Measurements from ENCODE around the gene SRRM1. TPM values are rescaled to one million over a fixed set of nuclear protein-coding genes. Genes with fewer than 3 reads are reported as not detected.
A peak's percentile ranks its signal among the peaks of the same experiment; 100 is the strongest.
"Not testable (repeated sequence)": the region's sequence is repeated elsewhere in the genome, so short reads cannot be mapped to it uniquely, and the experiment has no call there.

SRRM1 gene
- total RNA-seq, 1 donor = 62.2 TPM

GRCh38 chr1:24692351-24692980, 49.4 kb downstream of the SRRM1 start:
- no peak for DNase-seq (ENCODE audit: low read depth)
- no peak overlapping the region for H3K4me3 ChIP-seq (ENCODE audit: low read depth, low read length)
- no peak for TF ChIP-seq CTCF (IDR thresholded peaks at IDR 0.05; ENCODE audit: insufficient read depth, low read depth, low read length)

- no peak overlapping the region for H3K4me3 ChIP-seq (ENCODE audit: low read depth, low read length)
- DNase-seq (ENCODE audit: low read depth) = no peak
- TF ChIP-seq CTCF (IDR thresholded peaks at IDR 0.05; ENCODE audit: insufficient read depth, low read depth, low read length) = no peak
These were observed 50.8 kb downstream of the SRRM1 start for GRCh38 chr1:24693827-24694379.

DNA sequence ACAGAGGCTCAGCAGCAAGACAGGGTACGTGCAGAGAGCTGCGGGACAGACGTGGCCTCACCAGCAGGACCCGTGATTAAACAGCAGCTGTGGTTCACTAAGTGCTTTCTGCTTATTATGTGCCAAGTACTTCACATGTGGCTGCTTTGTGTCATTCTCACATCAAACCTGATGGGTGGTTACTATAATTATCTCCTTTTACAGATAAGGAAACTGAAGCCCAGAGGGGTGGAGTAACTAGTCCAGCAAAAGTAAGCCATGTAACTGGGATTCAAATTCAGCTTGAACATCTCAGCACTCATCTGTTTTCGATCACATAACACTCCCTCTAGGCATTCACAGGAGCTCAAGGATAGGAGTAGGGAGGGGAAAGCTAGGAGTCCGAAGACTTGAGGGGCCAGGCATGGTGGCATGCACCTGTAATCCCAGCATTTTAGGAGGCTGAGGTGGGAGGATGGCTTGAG, 51.3 kb downstream of the SRRM1 start:
- peak; percentile 99 for DNase-seq (ENCODE audit: low read depth)
- no peak overlapping the region for H3K4me3 ChIP-seq (ENCODE audit: low read depth, low read length)
- no peak for TF ChIP-seq CTCF (IDR thresholded peaks at IDR 0.05; ENCODE audit: insufficient read depth, low read depth, low read length)

GRCh38 chr1:24695202-24695974, 52.3 kb downstream of the SRRM1 start:
- no peak for TF ChIP-seq CTCF (IDR thresholded peaks at IDR 0.05; ENCODE audit: insufficient read depth, low read depth, low read length)
- H3K4me3 ChIP-seq (ENCODE audit: low read depth, low read length) = no peak overlapping the region
- peak; percentile 43 for DNase-seq (ENCODE audit: low read depth)

- no peak overlapping the region for H3K4me3 ChIP-seq (ENCODE audit: low read depth, low read length)
- no peak for TF ChIP-seq CTCF (IDR thresholded peaks at IDR 0.05; ENCODE audit: insufficient read depth, low read depth, low read length)
- no peak for DNase-seq (ENCODE audit: low read depth)
These were observed 53.1 kb downstream of the SRRM1 start for GRCh38 chr1:24696041-24696755.

- H3K4me3 ChIP-seq (ENCODE audit: low read depth, low read length) = no peak overlapping the region
- DNase-seq (ENCODE audit: low read depth) = no peak
- no peak for TF ChIP-seq CTCF (IDR thresholded peaks at IDR 0.05; ENCODE audit: insufficient read depth, low read depth, low read length)
These were observed 53.7 kb downstream of the SRRM1 start for GRCh38 chr1:24696756-24697330.

GRCh38 chr1:24697453-24698001, 54.4 kb downstream of the SRRM1 start:
- DNase-seq (ENCODE audit: low read depth); H3K4me3 ChIP-seq (ENCODE audit: low read depth, low read length): not testable (repeated sequence)

GRCh38 chr1:24698326-24698725, 55.2 kb downstream of the SRRM1 start:
- not testable (repeated sequence) for H3K4me3 ChIP-seq (ENCODE audit: low read depth, low read length); DNase-seq (ENCODE audit: low read depth)

Data from fibroblast of villous mesenchyme (primary cell).